ENCODE measurements around the gene INHBE. TPM values are rescaled to one million over a fixed set of nuclear protein-coding genes. Genes with fewer than 3 reads are reported as not detected.

Gene INHBE
- total RNA-seq (ENCODE audit: low replicate concordance), result 1.3 and 2.5 TPM in 2 replicates

GRCh38 chr12:57454566-57455373 lies at the start of gene INHBE:
TSS of gene INHBE (plus strand) at chr12:57455307. CDS start at chr12:57455537, 230 bp downstream.

GRCh38 chr12:57430931-57431566 lies 24.1 kb upstream of the INHBE start, which contains the start of gene R3HDM2:
TSS of gene R3HDM2 (minus strand) at chr12:57431043. CDS start at chr12:57310428, 120,615 bp downstream.

GRCh38 chr12:57434517-57435223 lies 20.4 kb upstream of the INHBE start, which contains the start of gene INHBC:
TSS of gene INHBC (plus strand) at chr12:57434784. CDS start at chr12:57434887, 103 bp downstream.

GRCh38 chr12:57459750-57460467 lies 4.8 kb downstream of the INHBE start, which contains the start of gene GLI1:
TSS of gene GLI1 (plus strand) at chr12:57459785. CDS start at chr12:57463692, 3,907 bp downstream.

GRCh38 chr12:57479376-57480115 lies 24.4 kb downstream of the INHBE start, which contains the start of gene ARHGAP9:
TSS of gene ARHGAP9 (minus strand) at chr12:57479866. CDS start at chr12:57479406, 460 bp downstream.

GRCh38 chr12:57487597-57488401 lies 32.7 kb downstream of the INHBE start, which contains the start of gene MARS1:
TSS of gene MARS1 (plus strand) at chr12:57488068. CDS start at chr12:57488091, 23 bp downstream.

Other genes starting within 250 kb of the INHBE start
- 0.59 and 3.8 TPM in 2 replicates for gene NXPH4, start 238.5 kb upstream of the INHBE start, total RNA-seq (ENCODE audit: low replicate concordance)
- gene SHMT2, start 225.6 kb upstream of the INHBE start, total RNA-seq (ENCODE audit: low replicate concordance), result 206 and 354 TPM in 2 replicates
- gene STAC3, start 204.1 kb upstream of the INHBE start, total RNA-seq (ENCODE audit: low replicate concordance), result 0.08 and 0.23 TPM in 2 replicates
- 5.7 and 6.4 TPM in 2 replicates for gene R3HDM2, start 24.3 kb upstream of the INHBE start, total RNA-seq (ENCODE audit: low replicate concordance)
- not detected in 2 replicates for gene INHBC, start 20.5 kb upstream of the INHBE start, total RNA-seq (ENCODE audit: low replicate concordance)
- 0.23 and 0.38 TPM in 2 replicates for gene GLI1, start 4.5 kb downstream of the INHBE start, total RNA-seq (ENCODE audit: low replicate concordance)
- 0.30 TPM in 1 of 2 replicates, not detected in the other for gene ARHGAP9, start 24.6 kb downstream of the INHBE start, total RNA-seq (ENCODE audit: low replicate concordance)
- 146 and 254 TPM in 2 replicates for gene MARS1, start 32.8 kb downstream of the INHBE start, total RNA-seq (ENCODE audit: low replicate concordance)
- 44.0 and 89.6 TPM in 2 replicates for gene DDIT3, start 65.2 kb downstream of the INHBE start, total RNA-seq (ENCODE audit: low replicate concordance)
- 2.9 and 4.0 TPM in 2 replicates for gene MBD6, start 67.5 kb downstream of the INHBE start, total RNA-seq (ENCODE audit: low replicate concordance)
- gene DCTN2, start 91.9 kb downstream of the INHBE start, total RNA-seq (ENCODE audit: low replicate concordance), result 57.0 and 81.7 TPM in 2 replicates
- gene KIF5A, start 94.7 kb downstream of the INHBE start, total RNA-seq (ENCODE audit: low replicate concordance), result 0.15 and 0.23 TPM in 2 replicates
- 5.9 and 13.3 TPM in 2 replicates for gene PIP4K2C, start 135.9 kb downstream of the INHBE start, total RNA-seq (ENCODE audit: low replicate concordance)
- 6.4 and 8.5 TPM in 2 replicates for gene DTX3, start 149.5 kb downstream of the INHBE start, total RNA-seq (ENCODE audit: low replicate concordance)
- gene ARHGEF25, start 156.1 kb downstream of the INHBE start, total RNA-seq (ENCODE audit: low replicate concordance), result 17.0 and 23.8 TPM in 2 replicates
- gene B4GALNT1, start 177.9 kb downstream of the INHBE start, total RNA-seq (ENCODE audit: low replicate concordance), result 1.3 and 5.6 TPM in 2 replicates
- gene OS9, start 238.8 kb downstream of the INHBE start, total RNA-seq (ENCODE audit: low replicate concordance), result 233 and 545 TPM in 2 replicates